Measurements from ENCODE around the gene MLPH. TPM values are rescaled to one million over a fixed set of nuclear protein-coding genes. Genes with fewer than 3 reads are reported as not detected.
A peak's percentile ranks its signal among the peaks of the same experiment; 100 is the strongest.

Gene MLPH
- total RNA-seq, 1 donor from 2014 or later = not detected

GRCh38 chr2:237490795-237491194 lies 3.7 kb downstream of the MLPH start:
- Mint-ChIP-seq H3K4me3 (no peak overlapping the region), H3K27ac (no peak overlapping the region), H3K36me3 (ENCODE audit: low read depth) (peaks cover 2% of the 10 kb centered on the region), H3K27me3 (peaks cover 32% of the 10 kb centered on the region), H3K9me3 (peaks cover 20% of the 10 kb centered on the region), H3K4me1 (no peaks in the 10 kb centered on the region)
- intact Hi-C loops (cut with micrococcal nuclease) = no loop called here
- DNase-seq = no peak

DNA sequence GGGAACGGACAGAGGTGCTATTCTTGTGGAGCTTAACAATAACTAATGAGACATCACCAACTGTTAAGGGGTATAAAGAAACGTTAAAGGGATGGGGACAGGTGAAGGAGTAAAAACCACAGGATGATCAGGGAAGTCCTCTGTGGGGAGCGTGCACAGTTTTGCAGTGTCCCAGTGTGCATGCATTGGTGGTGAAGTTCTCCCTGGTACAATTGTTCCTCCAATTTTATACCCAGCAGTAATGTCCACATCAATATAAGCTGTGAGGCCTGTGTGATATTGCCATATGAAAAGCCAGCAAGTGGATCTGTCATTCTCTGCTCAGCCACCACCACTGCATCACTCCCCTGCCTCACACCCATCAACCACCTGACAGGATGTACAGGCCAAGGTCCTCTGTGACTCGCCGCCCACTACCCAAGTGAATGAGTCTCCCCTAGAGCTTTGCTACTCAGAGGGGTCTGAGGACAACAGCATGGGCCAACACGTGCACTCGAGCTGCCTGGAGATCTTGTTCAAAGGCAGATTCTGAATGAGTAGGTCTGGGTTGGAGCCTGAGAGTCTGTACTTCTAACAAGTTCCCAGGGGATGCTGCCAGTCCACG lies 4.6 kb downstream of the MLPH start:
- peaks cover 2% of the 10 kb centered on the region for H3K36me3 Mint-ChIP-seq (ENCODE audit: low read depth)
- intact Hi-C loops (cut with micrococcal nuclease) = no loop called here
- H3K27ac Mint-ChIP-seq = no peak overlapping the region
- H3K27me3 Mint-ChIP-seq = peaks cover 30% of the 10 kb centered on the region
- no peak for DNase-seq
- H3K4me3 Mint-ChIP-seq = no peak overlapping the region
- peaks cover 20% of the 10 kb centered on the region for H3K9me3 Mint-ChIP-seq
- peaks cover 1% of the 10 kb centered on the region for H3K4me1 Mint-ChIP-seq

- Mint-ChIP-seq H3K4me3 (no peak overlapping the region), H3K4me1 (peaks cover 2% of the 10 kb centered on the region)
Measured at GRCh38 chr2:237492137-237492890, 5.3 kb downstream of the MLPH start.

DNA sequence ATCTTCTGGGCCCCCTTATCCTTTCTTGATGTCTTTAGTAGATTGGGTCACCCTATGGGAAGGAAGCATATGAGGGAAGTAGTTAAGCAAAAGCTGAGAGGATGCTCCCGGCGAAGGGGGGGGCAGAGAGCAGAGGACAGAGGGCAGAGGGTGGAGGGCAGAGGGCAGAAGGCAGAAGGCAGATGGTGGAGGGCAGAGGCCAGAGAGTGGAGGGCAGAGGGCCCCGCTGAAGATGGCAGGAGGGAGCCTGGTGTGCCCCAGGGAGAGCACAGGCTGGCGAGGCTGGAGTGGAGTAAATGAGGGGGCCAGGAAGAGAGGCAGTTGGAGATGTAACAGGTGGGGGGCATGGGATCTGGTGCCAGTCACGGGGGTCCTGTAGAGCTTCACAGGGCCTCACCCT lies 7.0 kb downstream of the MLPH start:
- Mint-ChIP-seq H3K4me3 (no peak overlapping the region), H3K9me3 (peaks cover 20% of the 10 kb centered on the region), H3K27ac (no peak overlapping the region), H3K36me3 (ENCODE audit: low read depth) (peaks cover 2% of the 10 kb centered on the region), H3K4me1 (peaks cover 2% of the 10 kb centered on the region), H3K27me3 (peaks cover 16% of the 10 kb centered on the region)
- DNase-seq = no peak
- intact Hi-C loops (cut with micrococcal nuclease) = no loop called here

More at GRCh38 chr2:237492137-237492890, 5.3 kb downstream of the MLPH start:
- H3K9me3 Mint-ChIP-seq = peaks cover 20% of the 10 kb centered on the region
- H3K27ac Mint-ChIP-seq = no peak overlapping the region
- intact Hi-C loops (cut with micrococcal nuclease) = no loop called here
- DNase-seq = no peak
- peaks cover 29% of the 10 kb centered on the region for H3K27me3 Mint-ChIP-seq
- peaks cover 2% of the 10 kb centered on the region for H3K36me3 Mint-ChIP-seq (ENCODE audit: low read depth)

GRCh38 chr2:237495521-237496117 lies 8.6 kb downstream of the MLPH start:
- no peak overlapping the region for H3K4me3 Mint-ChIP-seq
- H3K27me3 Mint-ChIP-seq = peaks cover 9% of the 10 kb centered on the region
- peaks cover 18% of the 10 kb centered on the region for H3K9me3 Mint-ChIP-seq
- no peak overlapping the region for H3K27ac Mint-ChIP-seq
- intact Hi-C loops (cut with micrococcal nuclease) = no loop called here
- H3K36me3 Mint-ChIP-seq (ENCODE audit: low read depth) = peaks cover 2% of the 10 kb centered on the region
- peaks cover 4% of the 10 kb centered on the region for H3K4me1 Mint-ChIP-seq
- no peak for DNase-seq

DNA sequence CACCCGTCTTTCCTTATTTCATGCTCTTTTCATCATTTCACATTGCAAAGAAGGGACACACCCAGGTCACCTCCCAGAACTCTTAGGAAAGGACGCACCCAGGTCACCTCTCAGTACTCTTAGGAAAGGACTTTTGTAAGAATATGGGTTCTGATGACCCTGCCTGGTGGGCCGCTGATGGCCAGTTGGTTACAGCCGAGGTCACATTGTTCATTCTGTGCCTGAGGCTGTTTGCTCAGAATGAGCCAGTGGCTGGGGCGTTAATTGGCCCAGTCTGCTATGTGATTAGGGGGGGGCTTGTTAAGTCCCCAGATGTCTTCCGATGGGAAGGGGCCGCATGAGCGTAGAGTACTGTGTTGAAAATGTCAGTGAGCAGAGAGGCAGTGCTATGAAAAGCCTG lies 9.4 kb downstream of the MLPH start:
- H3K4me3 Mint-ChIP-seq = no peak overlapping the region
- peaks cover 9% of the 10 kb centered on the region for H3K4me1 Mint-ChIP-seq
- intact Hi-C loops (cut with micrococcal nuclease) = no loop called here
- H3K27me3 Mint-ChIP-seq = peaks cover 14% of the 10 kb centered on the region
- H3K9me3 Mint-ChIP-seq = peaks cover 13% of the 10 kb centered on the region
- peaks cover 2% of the 10 kb centered on the region for H3K36me3 Mint-ChIP-seq (ENCODE audit: low read depth)
- H3K27ac Mint-ChIP-seq = no peak overlapping the region
- DNase-seq = no peak

- H3K9me3 Mint-ChIP-seq = peaks cover 8% of the 10 kb centered on the region
- no peak overlapping the region for H3K4me3 Mint-ChIP-seq
Measured at GRCh38 chr2:237497009-237497837, 10.2 kb downstream of the MLPH start.

DNA sequence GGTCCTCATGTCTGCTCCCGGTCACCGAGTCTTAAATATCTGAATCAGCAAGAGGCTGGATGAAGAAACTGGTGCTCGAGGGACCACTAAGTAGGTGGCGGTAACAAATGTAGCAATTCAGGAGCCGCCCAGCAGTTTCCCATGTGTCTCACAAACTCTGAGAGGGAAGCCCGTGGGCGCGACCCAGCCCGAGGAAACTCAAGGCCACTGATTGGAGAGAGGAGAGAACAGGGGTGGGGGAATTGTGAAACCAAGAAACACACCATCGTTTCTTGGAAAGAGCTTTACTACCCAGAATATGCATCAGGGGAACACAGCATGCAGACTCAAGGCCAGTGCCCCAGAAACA lies 10.8 kb downstream of the MLPH start:
- H3K27ac Mint-ChIP-seq = no peak overlapping the region
- no peak for DNase-seq
- peaks cover 8% of the 10 kb centered on the region for H3K9me3 Mint-ChIP-seq
- peaks cover 9% of the 10 kb centered on the region for H3K4me1 Mint-ChIP-seq
- no peak overlapping the region for H3K4me3 Mint-ChIP-seq
- H3K27me3 Mint-ChIP-seq = peaks cover 17% of the 10 kb centered on the region
- intact Hi-C loops (cut with micrococcal nuclease) = no loop called here
- H3K36me3 Mint-ChIP-seq (ENCODE audit: low read depth) = no peaks in the 10 kb centered on the region

More at GRCh38 chr2:237497009-237497837, 10.2 kb downstream of the MLPH start:
- no peak for DNase-seq
- peaks cover 9% of the 10 kb centered on the region for H3K4me1 Mint-ChIP-seq
- no peak overlapping the region for H3K27ac Mint-ChIP-seq
- H3K36me3 Mint-ChIP-seq (ENCODE audit: low read depth) = no peaks in the 10 kb centered on the region
- intact Hi-C loops (cut with micrococcal nuclease) = no loop called here
- H3K27me3 Mint-ChIP-seq = peaks cover 17% of the 10 kb centered on the region

DNA sequence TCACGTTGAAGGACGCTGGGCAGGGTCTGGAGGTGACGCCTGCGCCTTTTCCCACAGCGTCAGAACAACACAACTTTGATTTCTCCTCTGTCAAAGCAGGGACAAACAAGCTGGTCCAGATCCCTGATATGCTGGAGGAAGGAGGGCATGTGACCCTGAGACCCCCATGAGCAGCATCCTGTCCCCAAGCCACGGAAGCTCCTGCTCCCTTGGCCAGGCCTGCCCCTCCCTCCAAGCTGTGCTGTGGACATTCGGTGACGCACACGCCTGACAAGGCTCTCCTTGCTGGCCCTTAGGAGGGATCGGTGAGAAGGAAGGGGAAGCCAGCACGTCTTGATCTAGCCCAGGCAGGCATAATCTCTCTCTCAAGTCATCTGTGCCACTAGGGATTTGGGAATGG lies 11.3 kb downstream of the MLPH start:
- Mint-ChIP-seq H3K27ac (no peak overlapping the region), H3K9me3 (peaks cover 5% of the 10 kb centered on the region), H3K4me3 (no peak overlapping the region), H3K36me3 (ENCODE audit: low read depth) (no peaks in the 10 kb centered on the region), H3K27me3 (peaks cover 17% of the 10 kb centered on the region), H3K4me1 (peaks cover 9% of the 10 kb centered on the region)
- intact Hi-C loops (cut with micrococcal nuclease) = no loop called here
- DNase-seq = no peak

GRCh38 chr2:237500681-237501424 lies 13.8 kb downstream of the MLPH start:
- Mint-ChIP-seq H3K27ac (peak overlapping the region; percentile 4), H3K4me1 (peaks cover 9% of the 10 kb centered on the region), H3K36me3 (ENCODE audit: low read depth) (no peaks in the 10 kb centered on the region), H3K27me3 (peaks cover 16% of the 10 kb centered on the region), H3K4me3 (no peak overlapping the region), H3K9me3 (no peaks in the 10 kb centered on the region)
- no peak for DNase-seq
- intact Hi-C loops (cut with micrococcal nuclease) = no loop called here

- Mint-ChIP-seq H3K27me3 (peaks cover 17% of the 10 kb centered on the region), H3K27ac (no peak overlapping the region), H3K4me1 (peaks cover 7% of the 10 kb centered on the region), H3K9me3 (no peaks in the 10 kb centered on the region), H3K4me3 (no peak overlapping the region), H3K36me3 (ENCODE audit: low read depth) (no peaks in the 10 kb centered on the region)
- DNase-seq = no peak
- intact Hi-C loops (cut with micrococcal nuclease) = no loop called here
Measured at GRCh38 chr2:237501892-237502513, 15.0 kb downstream of the MLPH start.

DNA sequence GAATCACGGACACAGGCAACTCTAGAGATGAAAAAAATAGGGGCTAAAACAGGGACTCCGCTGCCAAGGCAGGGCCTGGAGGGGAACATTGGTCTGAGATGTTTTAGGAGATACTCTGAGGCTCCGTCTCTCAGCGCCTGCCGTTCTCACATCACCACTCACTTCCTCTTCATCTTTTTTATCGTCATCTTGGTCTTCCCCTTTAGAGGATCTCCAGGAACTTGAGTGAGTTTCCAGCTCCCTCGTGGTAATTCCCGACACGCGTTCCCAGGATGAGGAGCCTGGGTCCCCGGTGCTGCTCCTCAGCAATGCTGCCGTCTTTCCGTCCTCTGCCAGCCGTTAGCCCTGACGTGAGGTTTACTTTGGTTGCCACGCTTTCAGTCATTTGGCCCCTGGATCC lies 16.1 kb downstream of the MLPH start:
- Mint-ChIP-seq H3K4me1 (peaks cover 7% of the 10 kb centered on the region), H3K4me3 (no peak overlapping the region), H3K36me3 (ENCODE audit: low read depth) (no peaks in the 10 kb centered on the region), H3K9me3 (no peaks in the 10 kb centered on the region), H3K27ac (no peak overlapping the region), H3K27me3 (peaks cover 23% of the 10 kb centered on the region)
- DNase-seq = no peak
- intact Hi-C loops (cut with micrococcal nuclease) = no loop called here

Measured in activated CD4-positive, alpha-beta T cell treated with anti-CD3 and anti-CD28 coated beads, Interleukin-2, amount 10 ng/mL, durations not matched to agents 24 days and 14 days (primary cell).